Measurements from ENCODE around the gene KRTAP1-4. TPM values are rescaled to one million over a fixed set of nuclear protein-coding genes. Genes with fewer than 3 reads are reported as not detected.
"Not testable (repeated sequence)": the region's sequence is repeated elsewhere in the genome, so short reads cannot be mapped to it uniquely, and the experiment has no call there.

KRTAP1-4 gene
- total and polyA plus RNA-seq, 8 donors = not detected

DNA sequence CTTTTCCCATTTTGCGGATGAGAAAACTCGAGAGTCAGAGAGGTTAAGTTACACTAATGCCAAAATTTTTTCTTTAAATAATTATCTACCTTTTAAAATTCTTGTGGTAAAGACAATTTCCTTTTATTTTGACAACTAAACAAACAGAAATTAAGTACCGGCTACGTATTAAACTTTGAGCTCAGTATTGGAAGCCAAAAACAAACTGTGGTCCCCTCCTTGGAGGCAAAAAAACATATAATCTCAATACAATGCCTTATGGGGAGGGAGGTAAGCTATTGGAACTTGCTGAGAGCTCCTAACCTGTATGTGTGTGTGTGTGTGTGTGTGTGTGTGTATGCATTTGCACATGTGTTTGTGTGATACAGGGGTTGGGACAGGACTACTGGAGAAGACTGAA is 33.5 kb upstream of the KRTAP1-4 start:
- 50 to 62% (median 55%) methylated on average over 4 of the region's 4 CpGs for WGBS, 5 donors
- no peak overlapping the region for H3K4me3 ChIP-seq
- no peak for DNase-seq
- peaks cover 0 to 17% (median 0%) of the 10 kb centered on the region in 3 donors for H3K27me3 ChIP-seq
- TF ChIP-seq POLR2A (IDR thresholded peaks at IDR 0.05) (no peak), EP300 (IDR thresholded peaks at IDR 0.05) (no peak), POLR2AphosphoS5 (IDR thresholded peaks at IDR 0.05) (no peak)
- TF ChIP-seq, protein P1, sequence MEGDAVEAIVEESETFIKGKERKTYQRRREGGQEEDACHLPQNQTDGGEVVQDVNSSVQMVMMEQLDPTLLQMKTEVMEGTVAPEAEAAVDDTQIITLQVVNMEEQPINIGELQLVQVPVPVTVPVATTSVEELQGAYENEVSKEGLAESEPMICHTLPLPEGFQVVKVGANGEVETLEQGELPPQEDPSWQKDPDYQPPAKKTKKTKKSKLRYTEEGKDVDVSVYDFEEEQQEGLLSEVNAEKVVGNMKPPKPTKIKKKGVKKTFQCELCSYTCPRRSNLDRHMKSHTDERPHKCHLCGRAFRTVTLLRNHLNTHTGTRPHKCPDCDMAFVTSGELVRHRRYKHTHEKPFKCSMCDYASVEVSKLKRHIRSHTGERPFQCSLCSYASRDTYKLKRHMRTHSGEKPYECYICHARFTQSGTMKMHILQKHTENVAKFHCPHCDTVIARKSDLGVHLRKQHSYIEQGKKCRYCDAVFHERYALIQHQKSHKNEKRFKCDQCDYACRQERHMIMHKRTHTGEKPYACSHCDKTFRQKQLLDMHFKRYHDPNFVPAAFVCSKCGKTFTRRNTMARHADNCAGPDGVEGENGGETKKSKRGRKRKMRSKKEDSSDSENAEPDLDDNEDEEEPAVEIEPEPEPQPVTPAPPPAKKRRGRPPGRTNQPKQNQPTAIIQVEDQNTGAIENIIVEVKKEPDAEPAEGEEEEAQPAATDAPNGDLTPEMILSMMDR (IDR thresholded peaks at IDR 0.05) = no peak
- no peaks in the 10 kb centered on the region for H3K9me3 ChIP-seq
- no peak overlapping the region for H3K27ac ChIP-seq
- H3K36me3 ChIP-seq = no peaks in the 10 kb centered on the region
- H3K4me1 ChIP-seq = no peaks in the 10 kb centered on the region
- intact Hi-C loops (cut with DNase I; ENCODE audit: low total_unique reads) = no loop called here

DNA sequence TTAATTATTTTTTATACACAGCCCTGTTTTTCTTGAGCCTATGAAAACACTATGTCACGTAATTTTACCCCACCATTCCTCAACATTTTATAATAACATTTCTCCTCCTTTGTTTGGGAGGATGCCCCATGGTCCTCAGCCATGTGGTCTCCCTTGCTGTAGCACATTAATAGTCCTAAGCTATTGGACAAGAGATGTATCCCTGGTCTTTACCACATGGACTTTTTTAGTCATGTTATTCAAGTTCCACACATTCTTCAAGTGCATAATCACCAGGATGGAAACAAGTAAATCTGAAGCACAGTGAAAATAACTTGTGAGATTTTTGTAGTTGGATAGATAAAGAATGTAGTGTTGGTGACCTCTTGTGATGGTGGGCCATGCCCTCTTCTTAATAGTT is 32.0 kb upstream of the KRTAP1-4 start:
- TF ChIP-seq, protein P1 (IDR thresholded peaks at IDR 0.05) = no peak
- TF ChIP-seq POLR2A (IDR thresholded peaks at IDR 0.05) = no peak
- TF ChIP-seq EP300 (IDR thresholded peaks at IDR 0.05) = no peak
- no peak for TF ChIP-seq POLR2AphosphoS5 (IDR thresholded peaks at IDR 0.05)
- peaks cover 0 to 31% (median 6%) of the 10 kb centered on the region in 3 donors for H3K27me3 ChIP-seq
- intact Hi-C loops (cut with DNase I; ENCODE audit: low total_unique reads) = no loop called here
- H3K27ac ChIP-seq = no peak overlapping the region
- H3K4me3 ChIP-seq = no peak overlapping the region
- no peaks in the 10 kb centered on the region for H3K4me1 ChIP-seq
- no peak for DNase-seq
- H3K9me3 ChIP-seq = peaks cover 0 to 8% (median 2%) of the 10 kb centered on the region in 4 donors
- WGBS, 5 donors = 49 to 76% (median 66%) methylated on average over 1 of the region's 1 CpG
- no peaks in the 10 kb centered on the region for H3K36me3 ChIP-seq

DNA sequence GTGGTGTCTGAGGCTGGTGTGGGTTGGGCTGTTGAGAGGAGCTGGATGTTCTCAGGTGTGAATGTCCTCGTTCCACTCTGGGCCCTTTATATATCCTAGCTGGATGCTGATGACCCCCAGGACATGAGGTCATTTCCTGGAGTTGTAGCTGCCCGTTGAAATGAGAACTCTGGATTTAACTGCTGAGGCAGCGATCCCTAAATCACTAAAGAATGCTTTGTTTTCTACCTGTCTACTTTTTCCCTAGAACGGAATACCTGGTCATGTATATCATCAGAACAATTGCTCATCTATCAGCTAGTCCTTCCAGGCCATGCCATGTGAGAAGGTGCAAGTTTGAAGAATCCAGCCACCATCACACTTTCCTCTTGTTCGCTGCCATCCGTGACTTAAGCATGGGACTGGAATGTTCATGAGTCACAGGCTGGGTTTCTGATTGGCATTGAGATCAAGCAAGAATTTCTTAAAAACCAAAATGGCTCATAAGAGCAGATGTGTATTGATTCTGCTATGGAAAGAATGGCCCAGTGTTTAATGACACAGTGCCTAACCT is 30.1 kb upstream of the KRTAP1-4 start, which contains the start of gene KRTAP2-3:
Gene KRTAP2-3 (minus strand): TSS at position 63 of the 553 bp plus-strand sequence. CDS start 64 bp downstream, outside the sequence.
- no peak for TF ChIP-seq EP300 (IDR thresholded peaks at IDR 0.05)
- TF ChIP-seq, protein P1 (IDR thresholded peaks at IDR 0.05) = no peak
- no peak for TF ChIP-seq POLR2AphosphoS5 (IDR thresholded peaks at IDR 0.05)
- TF ChIP-seq POLR2A (IDR thresholded peaks at IDR 0.05) = no peak
- H3K9me3 ChIP-seq = peaks cover 0 to 8% (median 2%) of the 10 kb centered on the region in 4 donors
- 64 to 77% (median 67%) methylated on average over 6 of the region's 6 CpGs for WGBS, 5 donors
- H3K36me3 ChIP-seq = no peaks in the 10 kb centered on the region
- no peak within 1 kb of the TSS for H3K27ac ChIP-seq
- no peak for DNase-seq
- H3K27me3 ChIP-seq = peaks cover 0 to 31% (median 6%) of the 10 kb centered on the region in 3 donors
- no peaks in the 10 kb centered on the region for H3K4me1 ChIP-seq
- no peak within 1 kb of the TSS for H3K4me3 ChIP-seq
- intact Hi-C loops (cut with DNase I; ENCODE audit: low total_unique reads) = no loop called here

DNA sequence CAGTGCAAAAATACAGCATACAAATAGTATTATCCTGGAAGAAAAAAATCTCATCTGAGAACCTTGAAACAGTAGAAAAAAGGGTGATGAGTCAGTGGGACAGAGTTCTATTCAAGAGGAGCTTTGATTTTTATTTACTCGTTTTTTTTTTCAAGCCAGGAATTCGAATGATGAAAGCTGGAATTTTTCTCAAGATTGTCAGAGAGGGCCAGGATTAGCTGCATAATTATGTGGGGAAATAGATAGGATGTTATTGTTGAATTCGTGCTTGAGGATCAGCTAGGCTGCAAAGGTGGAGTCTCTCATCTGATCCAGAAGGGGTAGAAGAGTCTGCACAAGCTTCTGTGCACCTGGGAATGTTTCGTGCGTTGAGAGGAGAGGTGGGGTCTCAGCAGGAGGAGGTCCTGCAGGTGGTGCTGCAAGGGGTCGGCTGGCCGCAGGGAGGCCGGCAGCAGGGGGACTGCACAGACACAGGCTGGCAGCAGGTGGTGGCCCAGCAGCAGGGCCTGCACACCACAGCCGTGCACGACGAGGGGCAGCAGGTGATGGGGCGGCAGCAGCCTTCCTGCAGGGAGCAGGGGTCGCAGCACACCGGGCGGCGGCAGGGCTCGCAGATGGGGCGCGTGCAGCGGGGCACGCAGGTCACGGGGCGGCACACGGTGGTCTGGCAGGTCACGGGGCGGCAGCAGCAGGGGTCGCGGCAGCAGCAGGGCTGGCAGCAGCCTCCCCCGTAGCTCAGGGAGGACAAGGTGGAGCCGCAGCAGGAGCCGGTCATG is 29.5 kb upstream of the KRTAP1-4 start:
- peaks cover 0 to 31% (median 6%) of the 10 kb centered on the region in 3 donors for H3K27me3 ChIP-seq
- H3K27ac ChIP-seq; H3K36me3 ChIP-seq; H3K9me3 ChIP-seq; H3K4me1 ChIP-seq; DNase-seq; H3K4me3 ChIP-seq; intact Hi-C loops (cut with DNase I; ENCODE audit: low total_unique reads): not testable (repeated sequence)
- WGBS, 5 donors = 29 to 32% (median 30%) methylated on average over 8 to 11 of the region's 31 CpGs

Measured in stomach (tissue), 9 donors.